NCI-H82 treated with DMSO at 0.1 percent for 48 hours (cell line): ENCODE data around the gene C10orf95.

ENCODE experiments used
- DNase-seq: peaks from one replicate; lab custom pipeline; 2025; ENCODE audit not compliant: unreplicated experiment; lab: John Stamatoyannopoulos, UW

The C10orf95 gene

GRCh38 chr10:102402512-102402896 lies 48.8 kb downstream of the C10orf95 start:
- no peak for DNase-seq

GRCh38 chr10:102401735-102402511 lies 49.4 kb downstream of the C10orf95 start:
- DNase-seq: no peak

- no peak for DNase-seq
Observed at GRCh38 chr10:102401342-102401654, 50.0 kb downstream of the C10orf95 start.

- DNase-seq: no peak
Observed at GRCh38 chr10:102400598-102401341, 50.6 kb downstream of the C10orf95 start.

- no peak for DNase-seq
Observed at GRCh38 chr10:102400076-102400475, 51.3 kb downstream of the C10orf95 start.
